OCI-LY1 (cell line): ENCODE data around the gene CMTM1.

Source experiments
- H2AFZ ChIP-seq: fragments of 200-600 bp; sonication (generic), shearing (Covaris generic); 2 replicates; pipeline ENCODE4 v1.6.0; 2014; ENCODE audit warnings: antibody characterized with exemption, mild to moderate bottlenecking, low read length
- H3F3A ChIP-seq: fragments of 200-600 bp; sonication (generic), shearing (Covaris generic); 2 replicates; pipeline ENCODE4 v1.6.0; 2014; ENCODE audit warnings: mild to moderate bottlenecking, antibody characterized with exemption, low read length, moderate library complexity; ENCODE audit not compliant: insufficient read depth
- H3K27ac ChIP-seq: fragments of 200-600 bp; sonication (generic); 2 replicates; pipeline ENCODE4 v1.5.1; 2014; ENCODE audit warnings: low read length, mixed run types, mild to moderate bottlenecking, low read depth; ENCODE audit not compliant: poor library complexity, severe bottlenecking
- H3K27me3 ChIP-seq: fragments of 200-600 bp; sonication (generic); 2 replicates; pipeline ENCODE4 v1.6.0; 2014; ENCODE audit warnings: antibody characterized with exemption, mild to moderate bottlenecking, low read length, moderate library complexity; ENCODE audit not compliant: insufficient read depth
- H3K36me3 ChIP-seq: fragments of 200-600 bp; sonication (generic); 2 replicates; pipeline ENCODE4 v1.6.1; 2014; ENCODE audit warnings: mild to moderate bottlenecking, antibody characterized with exemption, low read length, moderate library complexity, mixed read lengths; ENCODE audit not compliant: insufficient read depth
- H3K4me1 ChIP-seq: fragments of 200-600 bp; sonication (generic); 2 replicates; pipeline ENCODE4 v1.5.1; 2014; ENCODE audit warnings: mild to moderate bottlenecking, low read length, moderate library complexity; ENCODE audit not compliant: insufficient read depth, severe bottlenecking
- H3K4me2 ChIP-seq: fragments of 200-600 bp; sonication (generic), shearing (Covaris generic); 2 replicates; pipeline ENCODE4 v1.6.1; 2014; ENCODE audit warnings: low read length
- H3K4me3 ChIP-seq: fragments of 200-600 bp; sonication (generic); 2 replicates; pipeline ENCODE4 v1.5.1; 2014; ENCODE audit warnings: low read length, low read depth, mild to moderate bottlenecking, mixed read lengths; ENCODE audit not compliant: poor library complexity, severe bottlenecking
- H3K79me2 ChIP-seq: fragments of 200-600 bp; shearing (Covaris generic); 2 replicates; pipeline ENCODE4 v1.6.1; 2016; ENCODE audit warnings: mixed run types, low read length, mixed read lengths; ENCODE audit not compliant: insufficient read depth
- H3K9ac ChIP-seq: fragments of 200-600 bp; sonication (generic), shearing (Covaris generic); 2 replicates; pipeline ENCODE4 v1.6.1; 2014; ENCODE audit warnings: mild to moderate bottlenecking, low read length, mixed read lengths
- H3K9me2 ChIP-seq: fragments of 200-600 bp; sonication (generic), shearing (Covaris generic); 2 replicates; pipeline ENCODE4 v1.6.1; 2014; ENCODE audit warnings: low read depth, mild to moderate bottlenecking, low read length, mixed read lengths
- H3K9me3 ChIP-seq: fragments of 200-600 bp; shearing (Covaris generic); 2 replicates; pipeline ENCODE4 v1.6.1; 2014; ENCODE audit warnings: low read length, mixed read lengths
- H4K20me1 ChIP-seq: fragments of 200-600 bp; sonication (generic), shearing (Covaris generic); 2 replicates; pipeline ENCODE4 v1.6.0; 2016; ENCODE audit warnings: mild to moderate bottlenecking, low read length; ENCODE audit not compliant: insufficient read depth
- CTCF ChIP-seq: fragments of 200-600 bp; sonication (generic), shearing (Covaris generic); IDR thresholded peaks from 2 replicates; pipeline ENCODE4 v1.5.1; 2017; ENCODE audit warnings: mild to moderate bottlenecking, antibody characterized with exemption, low read length, moderate library complexity, mixed read lengths
- EZH2 ChIP-seq: fragments of 200-600 bp; sonication (generic), shearing (Covaris generic); IDR thresholded peaks from 2 replicates; pipeline ENCODE4 v1.8.0; 2017; ENCODE audit warnings: borderline replicate concordance, mixed run types, mild to moderate bottlenecking, antibody characterized with exemption, low read length, moderate library complexity, mixed read lengths

CMTM1 gene

DNA sequence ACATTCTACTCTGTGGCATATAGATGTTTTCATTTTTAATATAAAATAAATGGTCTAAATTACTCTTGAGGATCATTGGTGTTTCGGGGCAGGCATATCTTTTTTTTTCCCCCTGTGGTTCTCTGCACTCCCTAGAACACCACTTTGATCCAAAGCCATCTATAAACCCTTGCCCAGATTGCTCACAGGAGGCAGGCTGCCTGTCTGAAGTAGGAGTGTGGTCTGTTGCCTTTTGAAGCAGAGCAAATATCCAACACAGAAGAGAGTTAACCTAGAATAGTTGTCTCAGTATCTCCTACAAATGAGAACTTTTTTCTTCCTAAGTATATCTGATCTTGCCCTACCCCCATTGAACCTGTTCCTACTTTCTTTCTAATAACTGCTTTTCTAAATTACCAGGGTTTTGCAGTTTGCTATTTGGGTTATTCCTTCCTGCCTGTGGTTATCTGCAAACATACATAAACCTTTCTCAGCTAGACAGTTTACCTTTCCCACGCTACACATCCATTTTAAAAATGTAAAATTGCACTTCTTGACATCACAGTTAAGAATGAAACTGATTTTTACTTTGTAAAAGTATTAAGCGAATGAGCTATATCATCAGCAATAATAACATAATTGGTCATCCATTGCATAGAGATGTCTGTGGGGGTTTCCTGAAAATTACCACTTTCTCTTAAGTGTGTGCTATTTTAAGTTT, 4.7 kb upstream of the CMTM1 start:
- H3K79me2 ChIP-seq = no peaks in the 10 kb centered on the region; the same call in 1 of the 2 replicates
- H3K9ac ChIP-seq = no peak overlapping the region
- H3K36me3 ChIP-seq = peaks cover 85% of the 10 kb centered on the region
- no peak overlapping the region for H3K4me3 ChIP-seq
- no peak overlapping the region for H2AFZ ChIP-seq
- H3K9me3 ChIP-seq = no peaks in the 10 kb centered on the region
- H4K20me1 ChIP-seq = no peaks in the 10 kb centered on the region
- H3K4me1 ChIP-seq = no peaks in the 10 kb centered on the region
- no peak overlapping the region for H3K27ac ChIP-seq
- H3K4me2 ChIP-seq = no peak overlapping the region
- no peaks in the 10 kb centered on the region for H3K27me3 ChIP-seq
- TF ChIP-seq CTCF (no peak), EZH2 (no peak)
- H3F3A ChIP-seq = no peaks in the 10 kb centered on the region
- H3K9me2 ChIP-seq = no peaks in the 10 kb centered on the region

DNA sequence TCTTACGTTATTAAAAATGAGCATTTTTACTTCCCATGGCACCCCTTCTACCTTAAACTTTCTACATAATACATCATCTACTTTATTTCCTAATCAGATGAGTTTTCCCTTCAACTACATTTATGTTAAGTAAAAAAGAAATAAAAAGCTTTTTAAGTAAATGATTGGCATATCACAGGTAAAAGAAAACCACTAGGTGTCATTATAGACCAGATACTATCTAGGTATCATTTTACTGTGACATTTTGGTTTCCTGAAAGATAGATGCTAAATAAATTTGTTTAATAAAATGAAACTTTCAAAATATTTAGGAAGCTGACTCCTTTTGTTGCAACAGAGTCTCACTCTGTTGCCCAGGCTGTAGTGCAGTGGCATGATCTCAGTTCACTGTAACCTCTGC, 3.8 kb upstream of the CMTM1 start:
- Histone ChIP-seq H3K9me3 (no peaks in the 10 kb centered on the region), H3K4me1 (no peaks in the 10 kb centered on the region), H2AFZ (no peak overlapping the region), H3K79me2 (no peaks in the 10 kb centered on the region; the same call in 1 of the 2 replicates), H3F3A (no peaks in the 10 kb centered on the region), H3K9ac (no peak overlapping the region), H3K36me3 (peaks cover 83% of the 10 kb centered on the region), H3K9me2 (no peaks in the 10 kb centered on the region), H3K4me3 (no peak overlapping the region), H3K27ac (no peak overlapping the region), H4K20me1 (no peaks in the 10 kb centered on the region), H3K27me3 (no peaks in the 10 kb centered on the region), H3K4me2 (no peak overlapping the region)
- TF ChIP-seq EZH2 (no peak), CTCF (peak; percentile 12; the same call in 1 of the 2 replicates)

- TF ChIP-seq CTCF (no peak), EZH2 (no peak)
- no peak overlapping the region for H3K4me2 ChIP-seq
- no peak overlapping the region for H3K9ac ChIP-seq
Observed at GRCh38 chr16:66562986-66563385, 3.3 kb upstream of the CMTM1 start.

More at GRCh38 chr16:66562986-66563385, 3.3 kb upstream of the CMTM1 start:
- Histone ChIP-seq H4K20me1 (no peaks in the 10 kb centered on the region), H2AFZ (no peak overlapping the region), H3K79me2 (no peaks in the 10 kb centered on the region; the same call in 1 of the 2 replicates), H3F3A (no peaks in the 10 kb centered on the region), H3K4me3 (no peak overlapping the region), H3K27ac (no peak overlapping the region), H3K9me3 (no peaks in the 10 kb centered on the region), H3K4me1 (no peaks in the 10 kb centered on the region), H3K27me3 (no peaks in the 10 kb centered on the region), H3K36me3 (peaks cover 83% of the 10 kb centered on the region), H3K9me2 (no peaks in the 10 kb centered on the region)
